NCI-H1436 (cell line): Measurements from ENCODE around the gene ARHGAP25.

Source experiments
- DNase-seq: peaks from one replicate; lab custom pipeline; 2025; lab: John Stamatoyannopoulos, UW

ARHGAP25 gene

DNA sequence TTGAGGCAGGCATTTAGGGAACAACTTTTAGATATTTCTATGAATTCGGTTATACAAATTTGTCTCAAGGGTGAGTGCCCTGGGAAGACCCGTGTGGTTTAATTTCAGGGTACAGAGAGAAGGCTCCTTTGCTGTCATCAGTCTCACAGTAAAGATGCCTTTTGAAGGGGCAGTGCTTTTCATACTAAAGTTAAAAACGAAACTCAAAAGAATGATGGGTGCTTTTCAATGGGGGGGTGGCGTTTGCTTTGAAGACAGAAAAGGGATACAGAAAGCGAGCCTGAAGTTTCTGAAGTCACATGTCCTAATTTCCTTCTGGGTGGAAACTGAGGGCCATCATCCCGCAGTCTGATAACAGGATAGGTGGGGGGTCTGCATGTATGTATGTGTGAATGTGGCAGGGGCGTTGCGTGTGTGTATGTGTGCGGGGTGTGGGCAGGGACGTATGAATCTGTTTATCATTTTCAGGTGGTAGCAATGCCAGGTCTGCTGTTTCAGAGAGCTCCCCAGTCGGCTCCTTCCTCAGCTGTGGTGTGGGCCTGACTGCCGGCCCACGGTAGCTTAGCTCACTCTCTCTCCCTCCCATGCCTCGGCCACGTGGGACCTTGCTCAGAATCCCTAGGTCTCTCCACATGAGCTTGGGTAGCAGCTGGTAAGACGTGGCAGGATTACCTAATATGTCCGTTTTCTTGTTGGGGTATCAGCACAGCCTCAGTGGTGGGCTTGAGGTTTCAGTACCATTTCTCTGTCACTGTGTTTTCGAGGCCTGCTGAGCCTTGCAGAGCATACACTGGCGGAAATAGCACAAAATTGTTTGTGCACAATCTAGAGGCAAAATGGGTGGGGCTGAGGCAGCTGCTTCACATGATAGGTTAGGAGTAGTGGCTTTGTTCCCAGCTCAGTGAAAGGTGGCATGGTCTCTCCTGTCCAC lies 32.7 kb downstream of the ARHGAP25 start:
- no peak for DNase-seq

DNA sequence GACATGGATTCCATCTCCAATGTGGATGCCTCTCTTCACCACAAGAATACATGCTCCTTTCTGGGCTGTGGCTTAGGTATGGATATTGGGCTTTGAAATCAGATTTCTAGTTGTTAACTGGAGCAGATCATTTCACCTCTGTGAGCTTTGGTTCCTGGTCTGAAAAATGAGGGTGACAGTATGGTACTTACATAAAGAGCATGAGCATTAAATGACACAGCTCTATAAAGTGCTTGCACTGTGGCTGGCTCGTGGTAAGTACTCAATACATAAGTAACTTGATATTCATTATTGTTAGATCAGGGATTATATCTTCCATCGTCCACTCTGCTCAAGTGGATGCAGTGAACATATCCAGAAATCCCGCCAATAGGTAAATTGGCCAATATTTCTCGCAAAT lies 33.4 kb downstream of the ARHGAP25 start:
- peak; percentile 12 for DNase-seq

- DNase-seq, result no peak
Measured at GRCh38 chr2:68768461-68768860, 33.9 kb downstream of the ARHGAP25 start.

GRCh38 chr2:68768951-68769350 lies 34.3 kb downstream of the ARHGAP25 start:
- DNase-seq, result no peak

GRCh38 chr2:68769586-68770270 lies 35.1 kb downstream of the ARHGAP25 start:
- no peak for DNase-seq

DNA sequence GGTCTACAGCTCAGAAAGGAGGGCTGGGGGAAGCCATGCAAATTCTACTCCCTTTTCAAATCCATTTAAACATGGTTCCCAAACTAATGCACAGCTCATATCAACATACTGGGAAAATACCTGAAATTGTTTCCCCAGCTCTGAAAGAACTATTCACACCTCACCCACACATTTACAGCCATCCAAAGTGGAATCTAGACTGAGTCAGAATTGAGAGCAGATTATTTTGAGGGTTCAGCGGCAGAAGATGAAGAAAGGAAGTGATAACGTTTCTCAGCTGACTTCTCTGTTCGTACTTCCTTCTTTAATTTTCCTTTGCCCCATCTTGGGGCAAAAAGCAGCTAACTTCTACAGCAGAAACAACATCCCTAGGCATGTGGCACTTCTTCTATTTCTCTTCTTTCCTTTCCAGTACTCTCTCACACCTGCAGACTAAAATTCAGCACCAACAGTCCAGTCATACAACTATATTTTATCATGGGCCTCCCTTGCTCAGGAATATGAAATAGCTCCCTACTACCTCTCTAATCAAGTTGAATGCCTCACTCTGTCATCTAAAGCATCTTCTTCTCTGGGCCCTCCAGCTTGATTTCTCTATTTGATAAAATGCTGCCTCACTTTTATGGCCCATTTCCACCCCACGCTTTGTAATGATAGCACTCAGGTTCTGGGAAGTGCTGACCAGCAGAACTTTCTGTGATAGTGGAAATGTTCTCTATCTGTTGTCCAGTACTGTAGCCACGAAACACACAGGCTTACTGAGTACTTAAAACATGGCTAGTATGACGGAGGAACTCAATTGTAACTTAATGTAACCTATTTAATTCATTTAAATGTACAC lies 35.9 kb downstream of the ARHGAP25 start:
- no peak for DNase-seq

GRCh38 chr2:68771211-68771751 lies 36.7 kb downstream of the ARHGAP25 start:
- no peak for DNase-seq

GRCh38 chr2:68772109-68772508 lies 37.5 kb downstream of the ARHGAP25 start:
- no peak for DNase-seq

DNA sequence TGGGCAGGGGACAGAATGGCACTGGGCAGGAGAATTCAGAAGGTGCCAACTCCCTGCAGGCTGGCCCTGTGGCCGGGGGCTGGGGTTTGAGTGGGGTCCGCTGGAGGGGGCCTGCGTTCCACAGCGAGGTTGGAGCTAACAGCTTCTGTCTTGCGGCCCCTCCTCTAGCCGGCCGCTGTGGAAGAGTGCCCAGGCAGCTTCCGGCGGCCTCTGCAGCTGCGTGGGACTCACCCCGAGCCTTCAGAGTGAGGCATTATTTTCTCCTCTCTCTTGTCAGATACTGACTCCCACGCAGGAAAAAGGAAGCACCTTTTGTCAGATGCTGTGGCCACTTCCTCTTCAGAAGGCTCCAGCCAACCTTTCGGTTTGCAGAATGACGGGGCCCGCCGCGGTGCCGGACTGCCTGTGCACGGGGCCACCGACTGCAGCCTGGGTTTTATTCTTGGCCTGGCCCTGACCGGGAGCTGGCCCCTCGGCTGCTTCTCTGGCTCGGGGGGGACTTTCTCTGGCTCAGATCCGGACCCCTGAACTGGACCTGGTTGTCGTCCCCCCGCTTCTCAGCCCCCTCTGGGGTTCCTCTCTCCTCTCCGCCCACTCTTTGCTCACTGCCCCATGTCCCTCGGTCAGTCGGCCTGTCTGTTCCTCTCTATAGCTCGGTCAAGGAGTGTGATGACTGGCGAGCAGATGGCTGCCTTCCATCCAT lies 40.1 kb downstream of the ARHGAP25 start:
- no peak for DNase-seq

GRCh38 chr2:68775272-68775842 lies 40.7 kb downstream of the ARHGAP25 start:
- DNase-seq, result no peak

GRCh38 chr2:68776124-68776523 lies 41.5 kb downstream of the ARHGAP25 start:
- no peak for DNase-seq

DNA sequence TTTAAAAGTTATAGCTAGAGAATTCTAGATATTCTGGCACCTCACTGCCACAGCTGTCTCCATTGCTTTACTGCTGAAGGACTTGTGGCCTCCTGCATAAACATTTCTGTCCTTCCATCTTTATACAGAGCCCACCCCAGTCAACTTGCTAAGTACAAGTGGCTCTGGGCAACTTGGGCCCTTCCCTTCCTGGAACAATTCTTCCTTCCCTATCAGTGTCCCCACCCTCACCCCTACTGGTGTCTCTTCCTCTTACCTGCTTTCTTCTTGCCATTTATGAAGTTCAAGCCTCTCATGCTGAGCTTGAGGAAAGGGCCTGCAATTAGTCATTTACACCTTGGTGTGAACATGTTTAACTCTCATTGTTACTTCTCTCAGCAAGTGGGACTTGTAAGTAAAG lies 45.0 kb downstream of the ARHGAP25 start:
- DNase-seq, result no peak

DNA sequence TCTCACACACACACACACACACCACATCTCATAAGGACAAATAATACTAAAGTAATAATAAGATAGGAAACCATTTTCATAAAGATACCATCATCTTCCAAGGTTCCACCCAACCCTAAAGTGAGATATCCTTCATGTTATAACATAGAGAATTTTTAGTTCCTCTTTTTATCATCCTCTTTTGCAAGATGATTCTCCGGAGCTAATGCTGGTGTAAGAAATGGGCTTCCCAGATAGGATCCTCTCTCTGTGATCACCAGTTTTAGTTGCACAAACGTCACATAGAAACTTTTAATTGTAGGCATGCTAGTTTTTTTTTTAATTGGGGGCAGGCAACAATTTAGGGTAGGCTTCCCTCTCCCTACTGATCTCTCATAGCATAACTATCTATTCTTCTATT lies 49.6 kb downstream of the ARHGAP25 start:
- no peak for DNase-seq

DNA sequence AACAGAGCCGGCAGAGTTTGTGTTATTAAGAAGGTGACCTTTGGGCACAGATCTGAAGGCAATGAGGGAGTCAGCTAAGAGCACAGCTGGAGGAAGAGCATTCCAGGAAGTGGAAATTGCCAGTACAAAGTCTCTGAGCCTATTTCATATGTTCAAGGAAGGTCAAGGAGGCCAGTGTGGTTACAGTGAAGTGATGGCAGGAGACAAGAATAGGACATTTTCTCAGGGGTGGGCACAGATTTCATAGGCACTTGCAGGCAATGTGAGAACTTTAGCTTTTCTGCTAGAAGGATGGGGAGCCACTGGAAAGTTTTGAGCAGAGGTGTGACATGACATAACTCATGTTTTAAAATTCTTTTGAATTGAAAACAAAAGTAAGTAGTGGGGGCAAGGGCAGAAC lies 50.3 kb downstream of the ARHGAP25 start:
- no peak for DNase-seq

DNA sequence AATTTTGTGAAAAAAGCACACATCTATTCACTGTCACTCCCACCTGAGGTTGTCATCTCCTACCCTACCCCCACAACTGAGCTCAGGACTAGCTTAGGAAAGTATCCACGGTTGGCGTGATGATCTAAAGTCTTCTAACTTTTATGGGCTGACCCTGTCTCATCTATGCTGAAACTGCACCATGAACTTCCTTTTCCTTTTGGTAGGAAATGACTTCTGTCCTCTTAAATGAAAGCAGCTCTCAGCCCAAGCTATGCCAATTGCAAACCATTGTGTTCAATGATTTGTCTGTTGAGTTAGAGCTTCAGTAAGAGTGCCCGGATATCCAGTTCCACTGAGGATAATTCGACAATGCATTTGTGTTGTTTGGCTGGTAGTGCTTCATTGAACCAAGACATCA lies 52.7 kb downstream of the ARHGAP25 start:
- DNase-seq, result no peak

DNA sequence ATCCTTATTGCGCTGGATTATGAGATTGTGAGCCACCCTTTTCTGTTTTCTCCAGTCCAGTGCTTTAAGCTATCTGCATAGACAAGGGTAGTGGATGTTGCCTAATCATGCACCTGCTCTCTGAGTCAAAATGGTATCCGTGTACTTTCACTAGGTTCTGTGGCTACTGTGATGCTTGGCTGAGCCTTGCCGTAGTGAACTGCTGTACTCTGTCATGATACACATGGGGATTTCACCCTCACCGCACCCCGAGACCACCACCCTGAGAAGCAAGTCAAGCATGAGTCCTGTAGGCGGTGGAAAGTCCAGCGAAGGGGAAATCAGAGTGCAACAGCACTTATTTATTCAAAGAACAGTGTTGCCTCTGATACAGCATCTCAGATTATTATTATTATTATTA lies 55.0 kb downstream of the ARHGAP25 start:
- no peak for DNase-seq

DNA sequence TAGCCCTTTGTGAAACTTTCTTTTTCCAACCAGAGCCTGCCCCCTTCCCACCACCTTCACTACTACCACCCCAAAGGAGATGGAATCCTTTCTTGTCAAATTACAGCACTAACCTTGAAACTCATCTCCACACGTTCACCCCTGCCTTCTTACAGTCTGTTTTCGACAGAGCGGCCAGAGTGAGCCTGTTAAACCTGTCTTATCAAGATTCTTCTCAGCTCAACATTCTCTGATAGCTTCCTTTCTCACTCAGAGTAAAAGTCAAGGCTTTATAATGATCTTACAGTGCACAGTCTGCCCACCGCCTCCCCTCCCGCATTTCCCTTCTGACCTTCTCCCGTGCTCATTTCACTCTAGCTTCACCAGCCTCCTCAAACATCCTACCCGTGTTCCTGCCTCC lies 56.0 kb downstream of the ARHGAP25 start:
- DNase-seq, result no peak

GRCh38 chr2:68791914-68792313 lies 57.3 kb downstream of the ARHGAP25 start:
- no peak for DNase-seq

GRCh38 chr2:68792751-68793150 lies 58.1 kb downstream of the ARHGAP25 start:
- no peak for DNase-seq

GRCh38 chr2:68796295-68796905 lies 61.8 kb downstream of the ARHGAP25 start:
- DNase-seq, result no peak

DNA sequence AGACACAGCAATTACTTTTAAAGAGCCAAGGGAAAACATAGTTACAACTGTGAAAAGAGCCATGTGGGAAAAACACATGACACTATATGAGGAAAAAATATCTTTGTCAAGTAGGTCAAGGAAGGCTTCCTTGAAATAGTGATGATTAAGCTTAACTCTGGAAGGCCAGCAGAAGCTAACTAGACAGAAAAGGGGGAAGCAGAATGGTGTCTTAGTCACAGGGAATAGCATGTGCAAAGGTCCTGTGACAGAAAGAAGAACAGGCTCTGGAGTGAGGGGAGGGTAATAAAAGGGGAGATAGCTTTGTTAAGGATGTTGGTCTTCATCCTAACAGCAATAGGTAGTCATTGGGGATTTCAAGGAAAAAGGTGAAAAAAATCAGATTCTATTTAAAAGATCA lies 64.0 kb downstream of the ARHGAP25 start:
- DNase-seq, result no peak
